RWPE1 (cell line): Measurements from ENCODE around the gene SLC25A28.
"Not testable (repeated sequence)": the region's sequence is repeated elsewhere in the genome, so short reads cannot be mapped to it uniquely, and the experiment has no call there.

Experiments
- CTCF ChIA-PET: fragments of 350-600 bp; sonication (Branson Sonifier 250); formaldehyde crosslinking; extraction: SDS; loops from one replicate; lab custom pipeline; 2021; lab: Yijun Ruan, JAX
- POLR2A ChIA-PET: fragments of 400-600 bp; formaldehyde crosslinking; extraction: SDS; loops from one replicate; lab custom pipeline; 2020; ENCODE audit warnings: antibody characterized with exemption; ENCODE audit not compliant: low non-redundant PET; lab: Yijun Ruan, JAX
- DNase-seq: peaks from one replicate; pipeline ENCODE4 v3.0.0; 2012; ENCODE audit warnings: low spot score
- H3K27ac ChIP-seq: fragments of 450-650 bp; 2 replicates; pipeline ENCODE4 v1.5.1; 2017
- TF ChIP-seq, protein P1 (sequence below): fragments of 450-650 bp; conservative IDR thresholded peaks from 2 replicates; pipeline ENCODE4 v1.5.1; 2017; ENCODE audit warnings: low read depth, mild to moderate bottlenecking

Gene SLC25A28

GRCh38 chr10:99610221-99610620 lies 10.0 kb downstream of the SLC25A28 start:
- H3K27ac ChIP-seq, result no peak overlapping the region
- no peak for DNase-seq
- CTCF ChIA-PET, result interaction anchor here (0.7 to 1.2 kb wide), 2 partner anchors 11 to 162 kb away, joined by 3 read pairs; no protein-coding TSS in a partner anchor
- TF ChIP-seq, protein P1, sequence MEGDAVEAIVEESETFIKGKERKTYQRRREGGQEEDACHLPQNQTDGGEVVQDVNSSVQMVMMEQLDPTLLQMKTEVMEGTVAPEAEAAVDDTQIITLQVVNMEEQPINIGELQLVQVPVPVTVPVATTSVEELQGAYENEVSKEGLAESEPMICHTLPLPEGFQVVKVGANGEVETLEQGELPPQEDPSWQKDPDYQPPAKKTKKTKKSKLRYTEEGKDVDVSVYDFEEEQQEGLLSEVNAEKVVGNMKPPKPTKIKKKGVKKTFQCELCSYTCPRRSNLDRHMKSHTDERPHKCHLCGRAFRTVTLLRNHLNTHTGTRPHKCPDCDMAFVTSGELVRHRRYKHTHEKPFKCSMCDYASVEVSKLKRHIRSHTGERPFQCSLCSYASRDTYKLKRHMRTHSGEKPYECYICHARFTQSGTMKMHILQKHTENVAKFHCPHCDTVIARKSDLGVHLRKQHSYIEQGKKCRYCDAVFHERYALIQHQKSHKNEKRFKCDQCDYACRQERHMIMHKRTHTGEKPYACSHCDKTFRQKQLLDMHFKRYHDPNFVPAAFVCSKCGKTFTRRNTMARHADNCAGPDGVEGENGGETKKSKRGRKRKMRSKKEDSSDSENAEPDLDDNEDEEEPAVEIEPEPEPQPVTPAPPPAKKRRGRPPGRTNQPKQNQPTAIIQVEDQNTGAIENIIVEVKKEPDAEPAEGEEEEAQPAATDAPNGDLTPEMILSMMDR, result no peak
- POLR2A ChIA-PET, result no interaction called here

DNA sequence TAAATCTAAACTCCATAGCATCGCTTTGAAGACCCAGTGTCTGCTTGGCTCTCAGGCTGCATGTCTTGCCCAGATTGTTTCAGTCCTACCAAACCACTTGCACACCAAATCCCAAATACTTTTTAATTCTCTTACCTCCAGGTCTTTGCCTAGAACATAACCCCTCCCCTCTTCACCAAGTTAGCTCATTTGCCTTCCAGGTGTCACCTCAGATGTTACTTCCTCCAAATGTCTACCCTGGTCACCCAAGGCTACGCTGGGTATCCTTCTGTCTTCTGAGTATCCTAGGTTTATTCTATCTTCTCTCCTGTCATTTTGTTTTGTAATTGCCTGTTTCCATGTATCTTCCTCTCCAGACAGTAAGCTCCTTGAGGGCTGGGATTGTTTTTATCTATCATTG lies 11.1 kb downstream of the SLC25A28 start:
- no peak for DNase-seq
- no peak overlapping the region for H3K27ac ChIP-seq
- TF ChIP-seq, protein P1, result no peak
- ChIA-PET POLR2A (no interaction called here), CTCF (interaction anchor here (0.7 to 1.2 kb wide), 2 partner anchors 10 to 173 kb away, joined by 3 to 8 read pairs; no protein-coding TSS in a partner anchor)

DNA sequence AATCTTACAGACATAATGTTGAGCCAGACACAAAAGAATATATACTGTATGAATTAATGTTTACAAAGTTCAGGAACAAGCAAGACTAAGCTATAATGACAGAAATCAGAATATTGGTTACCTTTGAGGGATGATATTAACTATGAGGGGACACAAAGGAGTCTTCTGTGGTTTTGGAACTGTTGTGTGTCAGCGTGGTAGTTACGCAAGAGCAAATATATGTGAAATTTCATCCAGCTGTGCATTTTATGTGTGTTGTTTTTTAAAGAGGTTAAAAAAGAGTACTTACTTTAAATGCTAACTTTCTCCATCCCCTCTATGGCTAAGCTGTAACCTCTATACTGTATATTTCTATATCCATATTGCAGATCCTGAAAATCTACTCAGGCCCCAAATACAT lies 14.9 kb downstream of the SLC25A28 start:
- TF ChIP-seq, protein P1, result no peak
- CTCF ChIA-PET, result no interaction called here
- POLR2A ChIA-PET, result no interaction called here
- no peak for DNase-seq
- no peak overlapping the region for H3K27ac ChIP-seq

GRCh38 chr10:99604862-99605261 lies 15.4 kb downstream of the SLC25A28 start:
- CTCF ChIA-PET, result no interaction called here
- no peak for DNase-seq
- POLR2A ChIA-PET, result no interaction called here
- TF ChIP-seq, protein P1, result no peak
- H3K27ac ChIP-seq, result no peak overlapping the region

- DNase-seq, result no peak
- ChIA-PET POLR2A (no interaction called here), CTCF (interaction anchor here (0.5 to 1.0 kb wide), 4 partner anchors 11 to 1703 kb away, joined by 3 to 5 read pairs (median 4); no protein-coding TSS in a partner anchor)
- TF ChIP-seq, protein P1, result no peak
- no peak overlapping the region for H3K27ac ChIP-seq
Observed at GRCh38 chr10:99598781-99599509, 21.3 kb downstream of the SLC25A28 start.

DNA sequence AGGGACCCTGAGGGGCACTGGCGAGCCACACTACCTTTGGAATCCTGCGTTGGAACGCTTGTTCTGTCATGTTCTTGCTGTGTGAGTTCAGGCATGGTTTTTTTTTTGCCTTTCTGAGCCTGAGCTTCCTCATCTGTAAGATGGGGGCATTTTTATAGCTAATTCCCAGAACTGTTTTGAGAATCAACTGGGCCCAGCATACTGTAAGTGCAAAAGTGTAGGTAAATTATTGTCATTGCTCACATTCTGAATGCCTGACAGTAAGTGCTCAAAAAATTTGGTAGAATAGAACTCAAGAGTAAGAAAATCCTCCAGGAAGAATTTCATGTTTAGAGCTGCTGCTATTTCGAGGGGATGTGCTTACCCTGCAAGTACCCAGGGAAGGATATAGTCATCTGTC lies 22.2 kb downstream of the SLC25A28 start:
- ChIA-PET CTCF (interaction anchor here (0.8 kb wide), 1 partner anchor 37 kb away, joined by 4 read pairs; no protein-coding TSS in a partner anchor), POLR2A (no interaction called here)
- H3K27ac ChIP-seq, result no peak overlapping the region
- DNase-seq, result no peak
- TF ChIP-seq, protein P1, result no peak

DNA sequence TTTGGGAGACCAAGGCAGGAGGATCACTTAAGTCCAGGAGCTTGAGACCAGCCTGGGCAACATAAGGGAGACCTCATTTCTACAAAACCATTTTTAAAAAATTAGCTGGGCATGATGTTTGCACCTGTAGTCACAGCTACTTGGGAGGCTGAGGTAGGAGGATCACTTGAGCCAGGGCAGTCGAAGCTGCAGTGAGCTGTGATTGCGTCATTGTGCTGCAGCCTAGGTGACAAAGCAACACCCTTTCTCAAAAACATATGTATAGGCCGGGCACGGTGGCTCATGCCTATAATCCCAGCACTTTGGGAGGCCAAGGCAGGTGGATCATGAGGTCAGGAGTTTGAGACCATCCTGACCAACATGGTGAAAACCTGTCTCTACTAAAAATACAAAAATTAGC lies 23.5 kb downstream of the SLC25A28 start:
- CTCF ChIA-PET, result interaction anchor here (1.7 to 1.9 kb wide), 2 partner anchors 16 to 36 kb away, joined by 5 to 8 read pairs; no protein-coding TSS in a partner anchor
- DNase-seq, POLR2A ChIA-PET, H3K27ac ChIP-seq: not testable (repeated sequence)
